ENCODE data around the gene HSD17B11. TPM values are rescaled to one million over a fixed set of nuclear protein-coding genes. Genes with fewer than 3 reads are reported as not detected.

HSD17B11 gene
- polyA plus RNA-seq, 1 donor (not counting 4 experiments of a cell fraction or from before 2014, with no cell fraction given) = 8.5 TPM

- FAIRE-seq = no peak
Observed at GRCh38 chr4:87427518-87427868, 36.5 kb upstream of the HSD17B11 start.

GRCh38 chr4:87426865-87427517, 36.0 kb upstream of the HSD17B11 start:
- dilution Hi-C loops (cut with MboI; ENCODE audit: extremely low pct_ligation_motif_present, low sequenced_read_pairs) = no loop called here
- Histone ChIP-seq H3K79me2 (ENCODE audit: control insufficient read depth, insufficient read depth, low read length) (peaks cover 70% of the 10 kb centered on the region), H2AFZ (ENCODE audit: control insufficient read depth, low read length) (no peak overlapping the region), H3K27ac (ENCODE audit: control insufficient read depth, insufficient read depth, low read length) (no peak overlapping the region), H3K9me3 (ENCODE audit: control insufficient read depth, low read depth, low read length) (no peaks in the 10 kb centered on the region), H4K20me1 (ENCODE audit: control insufficient read depth, extremely low read depth, insufficient read depth, low read length) (no peaks in the 10 kb centered on the region), H3K4me3 (ENCODE audit: control insufficient read depth in 2 of 3, extremely low read depth in 1 of 3, insufficient read depth in 2 of 3, low read depth in 1 of 3, low read length in 3 of 3) (no peak overlapping the region), H3K27me3 (ENCODE audit: control insufficient read depth, extremely low read depth, insufficient read depth, low read length) (no peaks in the 10 kb centered on the region), H3K36me3 (ENCODE audit: control insufficient read depth in 2 of 2, extremely low read depth in 1 of 2, insufficient read depth in 2 of 2, low read length in 2 of 2) (no peaks in the 10 kb centered on the region), H3K4me1 (ENCODE audit: control insufficient read depth, extremely low read depth, insufficient read depth, low read length) (peaks cover 10% of the 10 kb centered on the region), H3K4me2 (ENCODE audit: control insufficient read depth, extremely low read depth, insufficient read depth, low read depth, low read length) (no peak overlapping the region), H3K9me1 (ENCODE audit: control insufficient read depth, extremely low read depth, insufficient read depth, low read length) (no peaks in the 10 kb centered on the region), H3K9ac (ENCODE audit: control insufficient read depth, extremely low read depth, insufficient read depth, low read length) (no peak overlapping the region)
- no peak for TF ChIP-seq CTCF (optimal IDR thresholded peaks at IDR 0.05 in 1 of 3, IDR thresholded peaks at IDR 0.05 in 1 of 3, conservative IDR thresholded peaks at IDR 0.05 in 1 of 3; ENCODE audit: extremely low read depth in 1 of 3, insufficient read depth in 2 of 3, low read length in 3 of 3)
- no peak for TF ChIP-seq EZH2 (IDR thresholded peaks at IDR 0.05; ENCODE audit: low read length)
- no peak for DNase-seq (ENCODE audit: low read depth, low spot score)
- FAIRE-seq = no peak

More at GRCh38 chr4:87427518-87427868, 36.5 kb upstream of the HSD17B11 start:
- H3K79me2 ChIP-seq (ENCODE audit: control insufficient read depth, insufficient read depth, low read length) = peaks cover 74% of the 10 kb centered on the region
- no peak overlapping the region for H3K4me3 ChIP-seq (ENCODE audit: control insufficient read depth in 2 of 3, extremely low read depth in 1 of 3, insufficient read depth in 2 of 3, low read depth in 1 of 3, low read length in 3 of 3)
- H3K9me1 ChIP-seq (ENCODE audit: control insufficient read depth, extremely low read depth, insufficient read depth, low read length) = no peaks in the 10 kb centered on the region
- H2AFZ ChIP-seq (ENCODE audit: control insufficient read depth, low read length) = no peak overlapping the region
- H3K27me3 ChIP-seq (ENCODE audit: control insufficient read depth, extremely low read depth, insufficient read depth, low read length) = no peaks in the 10 kb centered on the region
- H3K36me3 ChIP-seq (ENCODE audit: control insufficient read depth in 2 of 2, extremely low read depth in 1 of 2, insufficient read depth in 2 of 2, low read length in 2 of 2) = no peaks in the 10 kb centered on the region
- H3K4me1 ChIP-seq (ENCODE audit: control insufficient read depth, extremely low read depth, insufficient read depth, low read length) = peaks cover 10% of the 10 kb centered on the region
- TF ChIP-seq CTCF (optimal IDR thresholded peaks at IDR 0.05 in 1 of 3, IDR thresholded peaks at IDR 0.05 in 1 of 3, conservative IDR thresholded peaks at IDR 0.05 in 1 of 3; ENCODE audit: extremely low read depth in 1 of 3, insufficient read depth in 2 of 3, low read length in 3 of 3) = no peak
- TF ChIP-seq EZH2 (IDR thresholded peaks at IDR 0.05; ENCODE audit: low read length) = no peak
- dilution Hi-C loops (cut with MboI; ENCODE audit: extremely low pct_ligation_motif_present, low sequenced_read_pairs) = no loop called here
- no peaks in the 10 kb centered on the region for H3K9me3 ChIP-seq (ENCODE audit: control insufficient read depth, low read depth, low read length)
- H3K9ac ChIP-seq (ENCODE audit: control insufficient read depth, extremely low read depth, insufficient read depth, low read length) = no peak overlapping the region
- DNase-seq (ENCODE audit: low read depth, low spot score) = no peak
- H3K4me2 ChIP-seq (ENCODE audit: control insufficient read depth, extremely low read depth, insufficient read depth, low read depth, low read length) = no peak overlapping the region
- H3K27ac ChIP-seq (ENCODE audit: control insufficient read depth, insufficient read depth, low read length) = no peak overlapping the region
- H4K20me1 ChIP-seq (ENCODE audit: control insufficient read depth, extremely low read depth, insufficient read depth, low read length) = no peaks in the 10 kb centered on the region
